GM12878 (cell line): ENCODE results near the gene MBD6.

Source experiments
- CTCF ChIP-seq, 3 experiments: IDR thresholded peaks in 2 of 3; conservative IDR thresholded peaks in 1 of 3; 2 replicates each; pipeline ENCODE4 v1.5.1; 2011; ENCODE audit warnings: low read depth in 3 of 3, low read length in 3 of 3, mild to moderate bottlenecking in 3 of 3, control low read depth in 2 of 3, moderate library complexity in 2 of 3, inconsistent platforms in 1 of 3, mixed read lengths in 1 of 3; ENCODE audit not compliant: control insufficient read depth in 2 of 3, insufficient read depth in 1 of 3; ENCODE audit errors: extremely low read depth in 1 of 3
- EP300 ChIP-seq, 2 experiments: fragments of 150-350 bp in 1 of 2; IDR thresholded peaks; 2 replicates each; pipeline ENCODE4 v1.6.1; 2011 to 2012; ENCODE audit warnings: low read depth in 2 of 2, low read length in 2 of 2, borderline replicate concordance in 1 of 2, improper control_type of control experiment in 1 of 2, inconsistent platforms in 1 of 2; ENCODE audit not compliant: control insufficient read depth in 1 of 2
- IKZF2 ChIP-seq, 2 experiments: fragments of 450-650 bp; IDR thresholded peaks; 2 replicates each; pipeline ENCODE4 v1.6.1; 2017; ENCODE audit warnings: mild to moderate bottlenecking in 2 of 2, moderate library complexity in 2 of 2
- POU2F2 ChIP-seq: IDR thresholded peaks from 3 replicates; pipeline ENCODE4 v1.6.1; 2011; ENCODE audit warnings: low read depth, mild to moderate bottlenecking, low read length, borderline replicate concordance
- YY1 ChIP-seq: IDR thresholded peaks from 2 replicates; pipeline ENCODE4 v1.6.1; 2011; ENCODE audit warnings: low read depth, mild to moderate bottlenecking, low read length
- ZBTB11 ChIP-seq: fragments of 450-650 bp; formaldehyde crosslinking; IDR thresholded peaks from 2 replicates; pipeline ENCODE4 v1.5.0; 2022; ENCODE audit warnings: mild to moderate bottlenecking, missing genetic modification characterization
- TF ChIP-seq, protein P1 (sequence below): IDR thresholded peaks from 2 replicates; pipeline ENCODE4 v1.6.1; 2012; ENCODE audit warnings: low read depth, low read length, improper control_type of control experiment

- TF ChIP-seq EP300 (IDR thresholded peaks at IDR 0.05; ENCODE audit: borderline replicate concordance in 1 of 2, control insufficient read depth in 1 of 2, low read depth in 2 of 2, low read length in 2 of 2) = no peak
- no peak for TF ChIP-seq CTCF (IDR thresholded peaks at IDR 0.05 in 2 of 3, conservative IDR thresholded peaks at IDR 0.05 in 1 of 3; ENCODE audit: control insufficient read depth in 2 of 3, extremely low read depth in 1 of 3, insufficient read depth in 1 of 3, low read depth in 3 of 3, low read length in 3 of 3)
- TF ChIP-seq YY1 = no peak
- no peak for TF ChIP-seq POU2F2
- no peak for TF ChIP-seq IKZF2 (IDR thresholded peaks at IDR 0.05)
- TF ChIP-seq, protein P1, sequence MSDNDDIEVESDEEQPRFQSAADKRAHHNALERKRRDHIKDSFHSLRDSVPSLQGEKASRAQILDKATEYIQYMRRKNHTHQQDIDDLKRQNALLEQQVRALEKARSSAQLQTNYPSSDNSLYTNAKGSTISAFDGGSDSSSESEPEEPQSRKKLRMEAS = no peak
- no peak for TF ChIP-seq ZBTB11 (CRISPR knock-in tag)
Measured at GRCh38 chr12:57523706-57524614, 1.3 kb downstream of the MBD6 start.
